GM19324 (cell line): Measurements from ENCODE around the gene DLG5.

Experiments
- ATAC-seq: cut with Tn5 transposase; IDR thresholded peaks from one replicate; pipeline ENCODE4 v1.9.1; 2021; ENCODE audit warnings: mild to moderate bottlenecking, moderate library complexity; ENCODE audit not compliant: unreplicated experiment, low FRiP score

The DLG5 gene

DNA sequence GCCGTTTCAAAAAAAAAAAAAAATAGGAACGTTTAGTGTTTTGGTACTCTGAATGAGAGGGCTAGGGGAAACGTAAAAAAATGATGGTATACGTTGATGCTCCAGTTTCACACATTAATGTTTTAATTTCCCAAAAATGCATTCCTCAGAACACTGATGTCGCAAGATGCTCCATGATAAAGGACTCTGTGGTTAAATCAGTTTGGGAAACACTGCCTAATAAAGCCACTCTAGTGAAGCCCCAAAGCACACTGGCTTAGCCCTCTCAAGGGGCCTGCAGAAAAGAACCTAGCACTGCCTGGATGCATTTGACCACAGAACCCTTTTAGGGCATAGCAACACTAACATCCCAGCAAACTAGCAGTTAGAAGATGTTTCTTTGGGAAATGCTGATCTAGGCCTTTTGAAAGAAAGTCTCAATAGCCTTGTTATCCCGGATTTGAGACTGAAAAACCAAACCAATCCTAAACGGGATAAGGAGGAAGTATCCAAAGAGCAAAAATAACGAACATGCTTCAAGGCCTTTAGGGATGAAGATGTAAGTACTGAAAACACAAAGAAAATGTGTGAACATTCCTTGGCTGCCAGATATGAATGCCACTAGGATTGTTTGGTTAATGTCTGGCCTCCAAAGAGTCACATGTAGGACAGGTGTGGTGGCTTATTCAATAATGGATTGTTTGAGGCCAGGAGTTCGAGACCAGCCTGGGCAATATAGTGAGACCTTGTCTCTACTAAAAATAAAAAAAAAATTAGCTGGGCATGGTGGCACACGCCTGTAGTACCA, 11.0 kb downstream of the DLG5 start:
- no peak for ATAC-seq

DNA sequence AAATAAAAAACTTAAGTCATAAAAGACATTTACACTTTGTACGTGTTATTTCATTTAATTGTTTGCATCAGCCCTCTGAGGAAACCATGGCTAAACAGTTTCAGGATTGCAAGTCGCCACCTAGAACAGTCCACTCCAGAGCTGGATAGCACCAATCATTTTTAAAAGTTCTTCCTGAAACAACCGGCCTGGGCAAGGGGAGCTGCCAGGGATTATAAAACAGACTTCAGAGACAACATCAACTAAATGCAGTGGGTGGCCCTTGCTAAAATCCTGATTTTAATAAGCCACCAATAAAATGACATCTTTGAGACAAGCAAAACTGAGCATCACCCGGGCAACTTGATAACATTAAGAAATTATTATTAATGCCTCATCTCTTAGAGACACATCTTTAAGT, 13.5 kb downstream of the DLG5 start:
- no peak for ATAC-seq

- no peak for ATAC-seq
Measured at GRCh38 chr10:77912576-77912975, 14.0 kb downstream of the DLG5 start.

DNA sequence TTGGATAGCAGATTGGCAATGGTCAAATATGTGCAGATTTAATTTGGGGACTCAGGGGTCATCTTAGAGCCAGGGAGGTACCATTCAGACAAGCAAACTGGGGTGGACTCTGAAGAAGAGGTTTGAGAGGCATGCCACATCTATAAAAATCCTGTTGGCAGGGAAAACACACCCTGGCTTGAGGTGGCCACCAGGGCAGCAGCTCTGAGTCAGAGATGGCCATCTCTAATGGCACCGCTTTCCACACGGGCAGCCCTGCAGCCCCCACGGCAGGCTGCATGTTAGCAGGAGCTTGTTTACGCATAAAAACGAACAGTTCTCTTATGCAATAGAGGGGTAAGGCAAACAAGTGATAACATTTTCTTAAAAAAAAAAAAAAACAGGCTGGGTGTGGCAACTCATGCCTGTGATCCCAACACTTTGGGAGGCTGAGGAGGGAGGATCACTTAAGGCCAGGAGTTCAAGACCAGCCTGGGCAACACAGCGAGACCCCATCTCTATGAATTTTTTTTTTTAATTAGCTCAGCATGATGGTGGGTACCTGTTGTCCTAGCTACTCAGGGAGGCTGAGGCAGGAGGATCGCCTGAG, 14.9 kb downstream of the DLG5 start:
- no peak for ATAC-seq

DNA sequence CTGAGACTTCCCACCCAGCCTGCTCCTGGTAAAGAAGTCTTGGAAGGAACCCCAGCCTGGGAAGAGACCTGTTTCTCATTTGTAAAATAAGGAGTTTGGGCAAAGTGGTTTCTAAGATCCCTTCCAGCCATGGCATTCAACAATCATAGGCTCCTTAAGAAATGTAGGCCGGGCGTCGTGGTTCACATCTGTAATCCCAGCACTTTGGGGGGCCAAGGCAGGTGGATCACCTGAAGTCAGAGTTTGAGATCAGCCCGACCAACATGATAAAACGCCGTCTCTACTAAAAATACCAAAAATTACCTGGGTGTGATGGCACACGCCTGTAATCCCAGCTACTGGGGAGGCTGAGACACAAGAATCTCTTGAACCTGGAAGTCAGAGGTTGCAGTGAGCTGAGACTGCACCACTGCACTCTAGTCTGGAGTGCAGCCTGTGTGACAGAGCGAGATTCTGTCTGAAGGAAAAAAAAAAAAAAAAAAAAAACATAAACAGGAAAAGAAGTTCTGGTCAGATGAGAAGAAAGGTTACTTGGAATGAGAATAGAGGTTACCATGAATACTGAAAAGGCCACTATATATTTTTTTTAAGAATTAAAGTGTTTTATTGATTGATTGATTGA, 15.9 kb downstream of the DLG5 start:
- ATAC-seq: no peak

- ATAC-seq: no peak
Measured at GRCh38 chr10:77909749-77910375, 16.7 kb downstream of the DLG5 start.

DNA sequence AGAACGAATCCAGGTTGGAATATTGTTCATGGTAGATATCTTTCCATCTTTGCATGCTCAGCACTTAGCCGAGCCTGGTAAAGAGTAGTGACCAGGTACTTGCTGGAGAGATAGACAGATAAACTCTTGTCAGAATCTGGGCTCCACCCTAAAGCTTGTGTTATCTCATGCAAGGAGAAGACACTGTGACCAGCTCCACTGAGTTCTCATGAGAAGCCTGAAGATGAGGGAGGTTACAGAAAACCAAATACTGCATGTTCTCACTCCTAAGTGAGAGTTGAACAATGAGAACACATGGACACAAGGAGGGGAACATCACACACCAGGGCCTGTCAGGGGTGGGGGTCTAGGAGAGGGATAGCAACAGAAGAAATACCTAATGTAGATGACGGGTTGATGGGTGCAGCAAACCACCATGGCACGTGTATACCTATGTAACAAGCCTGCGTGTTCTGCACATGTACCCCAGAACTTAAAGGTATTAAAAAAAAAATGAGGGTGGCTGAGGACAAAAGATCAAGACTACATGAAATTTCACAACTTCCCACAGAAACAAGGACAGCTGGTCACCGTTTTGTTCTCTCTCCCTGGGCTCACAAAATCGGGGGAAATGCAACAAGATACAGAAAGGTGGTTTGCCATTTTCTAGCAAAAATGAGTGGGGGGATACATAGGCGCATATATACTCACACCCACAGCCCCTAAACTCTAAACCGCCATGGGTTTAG, 17.4 kb downstream of the DLG5 start:
- ATAC-seq: no peak

DNA sequence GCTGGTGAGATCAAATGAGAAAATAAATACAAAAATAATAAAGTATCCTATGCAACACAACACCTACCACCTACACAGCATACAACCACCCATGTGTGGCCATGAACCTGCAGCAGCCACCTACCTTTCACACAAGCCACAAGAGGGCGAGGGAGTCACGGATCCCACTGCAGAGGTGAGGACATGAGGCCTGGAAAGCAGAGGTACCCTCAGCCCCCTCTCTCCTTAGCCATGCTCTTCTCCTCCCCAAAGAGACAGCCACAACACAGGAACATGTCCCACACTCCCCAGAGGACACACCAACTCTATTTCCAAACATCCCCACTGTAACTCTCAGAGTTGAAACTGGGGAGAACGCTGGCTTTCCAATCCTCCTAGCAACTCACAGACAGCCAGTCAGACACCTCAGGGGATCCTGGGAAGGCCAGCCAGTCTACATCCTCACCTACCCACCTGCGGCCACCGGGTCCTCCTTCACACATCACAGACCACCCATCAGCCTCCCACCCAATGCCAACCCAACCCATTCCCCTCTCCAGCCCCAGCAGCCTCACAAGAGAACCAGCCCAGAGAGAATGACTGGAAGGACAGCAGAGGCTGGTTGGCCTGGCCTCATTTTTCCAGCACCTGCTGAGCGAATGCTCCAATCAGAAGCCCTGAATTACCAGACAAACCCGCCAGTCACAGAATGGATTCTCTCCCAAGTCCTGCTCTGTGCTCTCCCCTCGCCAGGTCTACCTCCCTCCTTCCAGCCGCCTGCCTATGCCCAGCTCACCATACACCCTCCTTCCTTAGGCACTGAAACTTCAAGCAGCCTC, 18.4 kb downstream of the DLG5 start:
- ATAC-seq: no peak

GRCh38 chr10:77907462-77907861, 19.1 kb downstream of the DLG5 start:
- no peak for ATAC-seq

DNA sequence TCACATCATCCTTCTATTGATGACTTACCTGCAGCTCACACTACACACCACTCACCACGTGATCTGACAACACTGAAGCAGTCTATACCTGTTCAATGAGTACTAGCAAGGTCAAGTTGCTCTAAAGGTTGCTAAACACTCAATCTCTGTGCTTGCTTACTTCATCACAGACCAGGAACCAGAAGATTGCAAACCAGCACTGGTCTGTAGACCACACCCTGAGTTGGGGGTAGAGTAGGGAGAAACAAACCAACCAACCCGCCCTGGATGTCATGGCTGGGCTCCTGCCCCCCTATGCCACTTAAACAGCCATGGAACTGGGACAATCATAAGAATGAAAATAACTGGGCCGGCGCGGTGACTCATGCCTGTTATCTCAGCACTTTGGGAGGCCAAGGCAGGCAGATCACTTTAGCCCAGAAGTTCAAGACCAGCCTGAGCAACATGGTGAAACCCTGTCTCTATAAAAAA, 19.6 kb downstream of the DLG5 start:
- ATAC-seq: no peak

GRCh38 chr10:77905781-77906180, 20.8 kb downstream of the DLG5 start:
- no peak for ATAC-seq

DNA sequence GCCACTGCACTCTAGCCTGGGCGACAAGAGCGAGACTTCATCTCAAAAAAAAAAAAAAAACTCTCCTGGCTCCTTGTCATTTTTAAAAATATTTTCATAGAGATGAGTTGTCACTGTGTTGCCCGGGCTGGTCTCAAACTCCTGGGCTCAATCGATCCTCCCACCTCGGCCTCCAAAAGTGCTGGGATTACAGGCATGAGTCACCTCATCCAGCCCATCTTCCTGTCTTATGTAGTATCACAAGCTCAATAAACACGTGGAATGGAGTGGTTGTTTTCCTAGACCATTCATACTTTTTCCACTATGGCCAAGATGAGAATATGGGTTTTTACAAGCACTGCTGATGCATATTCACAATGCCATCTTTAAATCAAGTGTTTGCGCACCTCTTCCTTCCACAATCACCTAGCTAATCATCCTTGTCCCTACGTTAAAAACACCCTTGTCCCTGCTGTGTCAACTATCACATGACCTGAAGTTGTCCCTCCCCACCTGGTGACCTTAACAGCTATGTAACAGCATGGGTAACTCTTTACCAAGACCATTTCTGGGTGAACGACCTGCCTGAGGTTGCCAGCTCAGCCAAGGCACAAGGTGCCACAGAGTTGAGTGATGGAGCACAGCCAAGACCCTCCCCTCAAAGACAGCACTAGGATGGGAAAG, 21.3 kb downstream of the DLG5 start:
- no peak for ATAC-seq

DNA sequence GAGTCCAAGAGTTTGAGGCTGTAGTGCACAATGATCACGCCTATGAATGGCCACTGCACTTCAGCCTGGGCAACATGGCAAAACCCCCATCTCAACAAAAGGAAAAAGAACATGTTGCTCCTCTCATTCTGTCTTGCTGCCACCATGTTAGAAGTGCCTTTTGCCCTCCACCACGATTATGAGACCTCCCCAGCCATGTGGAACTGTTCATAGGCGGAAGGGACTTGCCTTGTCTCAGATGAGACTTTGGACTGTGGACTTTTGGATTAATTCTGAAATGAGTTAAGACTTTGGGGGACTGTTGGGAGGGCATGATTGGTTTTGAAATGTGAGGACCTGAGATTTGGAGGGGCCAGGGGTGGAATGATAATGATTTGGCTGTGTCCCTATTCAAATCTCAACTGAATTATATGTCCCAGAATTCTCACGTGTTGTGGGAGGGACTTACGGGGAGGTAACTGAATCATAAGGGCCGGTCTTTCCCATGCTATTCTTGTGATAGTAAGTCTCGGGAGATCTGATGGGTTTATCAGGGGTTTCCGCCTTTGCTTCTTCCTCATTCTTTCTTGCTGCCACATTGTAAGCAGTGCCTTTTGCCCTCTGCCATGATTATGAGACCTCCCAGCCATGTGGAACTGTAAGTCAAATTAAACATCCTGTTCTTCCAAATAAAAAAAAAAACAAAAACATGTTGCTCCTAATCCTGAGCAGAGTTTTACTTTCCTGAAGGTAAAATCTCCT, 22.3 kb downstream of the DLG5 start:
- ATAC-seq: no peak

GRCh38 chr10:77902159-77902558, 24.4 kb downstream of the DLG5 start:
- ATAC-seq: no peak

- no peak for ATAC-seq
Measured at GRCh38 chr10:77901743-77902142, 24.8 kb downstream of the DLG5 start.

DNA sequence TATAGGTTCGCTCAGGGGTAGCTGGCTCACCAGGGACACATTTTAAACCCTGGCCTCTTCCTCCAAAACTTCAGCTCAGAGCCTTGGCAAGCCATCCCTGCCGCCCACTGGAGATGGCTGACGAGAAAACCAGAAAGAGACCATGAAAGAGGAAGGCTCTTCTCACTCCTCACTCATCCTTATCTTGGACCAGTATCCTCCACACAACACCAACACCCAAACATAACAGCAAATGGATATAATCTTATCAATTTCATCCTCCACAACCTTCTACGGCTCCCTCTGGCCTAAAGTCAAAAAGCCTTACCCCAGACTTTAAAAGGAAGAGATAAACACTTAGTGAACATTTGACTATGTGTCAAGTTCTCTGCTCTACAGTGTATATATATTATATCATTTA, 26.9 kb downstream of the DLG5 start:
- ATAC-seq: no peak

- no peak for ATAC-seq
Measured at GRCh38 chr10:77899080-77899477, 27.5 kb downstream of the DLG5 start.

DNA sequence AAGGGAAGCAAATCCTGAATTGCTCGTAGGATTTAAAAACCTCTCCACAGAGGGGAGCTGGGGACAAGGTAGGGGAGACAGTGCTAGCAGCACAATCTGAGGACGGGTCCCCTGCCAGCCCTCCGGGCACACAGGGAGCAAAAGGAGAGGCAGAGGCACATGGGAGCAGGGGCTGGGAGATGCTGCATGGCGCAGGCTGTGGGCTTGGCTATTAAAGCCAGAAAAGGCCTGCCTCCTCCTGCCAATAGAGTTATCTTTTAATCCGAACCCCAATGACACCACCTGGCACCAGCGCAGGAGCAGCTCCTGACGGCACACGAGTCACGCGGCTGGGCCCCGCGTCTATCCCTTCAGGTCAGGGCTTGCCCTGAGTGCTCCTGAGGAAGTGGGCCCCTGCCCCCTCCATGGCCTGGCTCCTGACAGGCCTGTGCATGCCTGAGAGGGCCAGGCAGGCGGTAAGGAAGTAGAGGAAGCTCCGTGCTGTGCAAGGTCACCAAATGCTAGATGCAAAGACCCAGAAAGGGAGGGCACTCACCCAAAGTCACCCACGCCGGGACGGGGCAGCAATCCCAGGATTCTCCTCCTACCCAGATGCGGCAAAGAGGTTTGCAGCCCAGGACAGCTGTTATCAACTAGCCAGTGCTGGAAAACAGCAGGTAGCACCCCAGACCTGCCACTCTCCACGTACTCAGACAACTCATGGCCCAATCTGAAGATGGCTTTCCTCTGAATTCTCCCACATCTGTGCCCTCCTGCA, 28.1 kb downstream of the DLG5 start:
- ATAC-seq: no peak
